22Rv1 (cell line): ENCODE measurements around the gene BRAF.
"Not testable (repeated sequence)": the region's sequence is repeated elsewhere in the genome, so short reads cannot be mapped to it uniquely, and the experiment has no call there.

Source experiments
- ZFX ChIP-seq: fragments of 450-650 bp; IDR thresholded peaks from 2 replicates; pipeline ENCODE4 v1.6.1; 2017; ENCODE audit warnings: antibody characterized with exemption, borderline replicate concordance
- TF ChIP-seq, protein P1 (sequence below): fragments of 450-650 bp; IDR thresholded peaks from 2 replicates; pipeline ENCODE4 v1.5.1; 2017; ENCODE audit warnings: mild to moderate bottlenecking

DNA sequence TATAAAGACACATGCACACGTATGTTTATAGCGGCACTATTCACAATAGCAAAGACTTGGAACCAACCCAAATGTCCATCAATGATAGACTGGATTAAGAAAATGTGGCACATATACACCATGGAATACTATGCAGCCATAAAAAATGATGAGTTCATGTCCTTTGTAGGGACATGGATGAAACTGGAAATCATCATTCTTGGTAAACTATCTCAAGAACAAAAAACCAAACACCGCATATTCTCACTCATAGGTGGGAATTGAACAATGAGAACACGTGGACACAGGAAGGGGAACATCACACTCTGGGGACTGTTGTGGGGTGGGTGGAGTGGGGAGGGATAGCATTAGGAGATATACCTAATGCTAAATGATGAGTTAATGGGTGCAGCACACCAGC, 181.5 kb downstream of the BRAF start:
- TF ChIP-seq, protein P1, sequence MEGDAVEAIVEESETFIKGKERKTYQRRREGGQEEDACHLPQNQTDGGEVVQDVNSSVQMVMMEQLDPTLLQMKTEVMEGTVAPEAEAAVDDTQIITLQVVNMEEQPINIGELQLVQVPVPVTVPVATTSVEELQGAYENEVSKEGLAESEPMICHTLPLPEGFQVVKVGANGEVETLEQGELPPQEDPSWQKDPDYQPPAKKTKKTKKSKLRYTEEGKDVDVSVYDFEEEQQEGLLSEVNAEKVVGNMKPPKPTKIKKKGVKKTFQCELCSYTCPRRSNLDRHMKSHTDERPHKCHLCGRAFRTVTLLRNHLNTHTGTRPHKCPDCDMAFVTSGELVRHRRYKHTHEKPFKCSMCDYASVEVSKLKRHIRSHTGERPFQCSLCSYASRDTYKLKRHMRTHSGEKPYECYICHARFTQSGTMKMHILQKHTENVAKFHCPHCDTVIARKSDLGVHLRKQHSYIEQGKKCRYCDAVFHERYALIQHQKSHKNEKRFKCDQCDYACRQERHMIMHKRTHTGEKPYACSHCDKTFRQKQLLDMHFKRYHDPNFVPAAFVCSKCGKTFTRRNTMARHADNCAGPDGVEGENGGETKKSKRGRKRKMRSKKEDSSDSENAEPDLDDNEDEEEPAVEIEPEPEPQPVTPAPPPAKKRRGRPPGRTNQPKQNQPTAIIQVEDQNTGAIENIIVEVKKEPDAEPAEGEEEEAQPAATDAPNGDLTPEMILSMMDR, result not testable (repeated sequence)
- not testable (repeated sequence) for TF ChIP-seq ZFX
